ENCODE measurements around the gene JUN. TPM values are rescaled to one million over a fixed set of nuclear protein-coding genes. Genes with fewer than 3 reads are reported as not detected.
"Not testable (repeated sequence)": the region's sequence is repeated elsewhere in the genome, so short reads cannot be mapped to it uniquely, and the experiment has no call there.

Gene JUN
- total RNA-seq, 2 experiments from 2014 or later, result 12.5 to 13.2 TPM

GRCh38 chr1:58805716-58806571 lies 22.1 kb upstream of the JUN start:
- no peak for DNase-seq
- Mint-ChIP-seq H3K9me3 (no peaks in the 10 kb centered on the region), H3K36me3 (no peaks in the 10 kb centered on the region), H3K4me1 (ENCODE audit: low read depth) (no peaks in the 10 kb centered on the region), H3K4me3 (no peak overlapping the region), H3K27me3 (no peaks in the 10 kb centered on the region), H3K27ac (no peak overlapping the region)
- intact Hi-C loops (cut with micrococcal nuclease), result no loop called here
- CTCF ChIA-PET, result interaction anchor here (0.5 kb wide), 1 partner anchor 21 kb away, joined by 3 read pairs; no protein-coding TSS in a partner anchor
- POLR2A ChIA-PET, result no interaction called here

- Mint-ChIP-seq H3K36me3 (no peaks in the 10 kb centered on the region), H3K4me3 (no peak overlapping the region), H3K27me3 (no peaks in the 10 kb centered on the region), H3K27ac (no peak overlapping the region), H3K4me1 (ENCODE audit: low read depth) (no peaks in the 10 kb centered on the region), H3K9me3 (no peaks in the 10 kb centered on the region)
- intact Hi-C loops (cut with micrococcal nuclease), result no loop called here
- ChIA-PET POLR2A (no interaction called here), CTCF (no interaction called here)
- DNase-seq, result no peak
Observed at GRCh38 chr1:58804853-58805565, 21.2 kb upstream of the JUN start.

- Mint-ChIP-seq H3K4me1 (ENCODE audit: low read depth) (no peaks in the 10 kb centered on the region), H3K4me3 (no peak overlapping the region), H3K27ac (no peak overlapping the region), H3K27me3 (no peaks in the 10 kb centered on the region), H3K36me3 (no peaks in the 10 kb centered on the region), H3K9me3 (no peaks in the 10 kb centered on the region)
- no peak for DNase-seq
- ChIA-PET CTCF (interaction anchor here (1.0 kb wide), 1 partner anchor 19 kb away, joined by 3 read pairs; no protein-coding TSS in a partner anchor), POLR2A (no interaction called here)
- intact Hi-C loops (cut with micrococcal nuclease), result no loop called here
Observed at GRCh38 chr1:58803858-58804257, 20.0 kb upstream of the JUN start.

- CTCF ChIA-PET, result interaction anchor here (1.0 kb wide), 1 partner anchor 18 kb away, joined by 3 read pairs; no protein-coding TSS in a partner anchor
- intact Hi-C loops (cut with micrococcal nuclease), result no loop called here
- Mint-ChIP-seq H3K27me3 (no peaks in the 10 kb centered on the region), H3K4me1 (ENCODE audit: low read depth) (no peaks in the 10 kb centered on the region), H3K27ac (no peak overlapping the region), H3K4me3 (no peak overlapping the region), H3K9me3 (no peaks in the 10 kb centered on the region), H3K36me3 (no peaks in the 10 kb centered on the region)
- POLR2A ChIA-PET, result no interaction called here
- DNase-seq, result no peak
Observed at GRCh38 chr1:58802640-58803399, 19.0 kb upstream of the JUN start.

- H3K27ac Mint-ChIP-seq; CTCF ChIA-PET; H3K4me1 Mint-ChIP-seq (ENCODE audit: low read depth); H3K9me3 Mint-ChIP-seq; DNase-seq; H3K4me3 Mint-ChIP-seq; H3K27me3 Mint-ChIP-seq; H3K36me3 Mint-ChIP-seq; POLR2A ChIA-PET; intact Hi-C loops (cut with micrococcal nuclease): not testable (repeated sequence)
Observed at GRCh38 chr1:58801286-58801685, 17.4 kb upstream of the JUN start.

GRCh38 chr1:58799650-58800049 lies 15.8 kb upstream of the JUN start:
- no peak overlapping the region for H3K27ac Mint-ChIP-seq
- DNase-seq, result no peak
- no peaks in the 10 kb centered on the region for H3K27me3 Mint-ChIP-seq
- POLR2A ChIA-PET, result no interaction called here
- H3K4me1 Mint-ChIP-seq (ENCODE audit: low read depth), result peaks cover 8% of the 10 kb centered on the region
- no peaks in the 10 kb centered on the region for H3K36me3 Mint-ChIP-seq
- H3K4me3 Mint-ChIP-seq, result no peak overlapping the region
- H3K9me3 Mint-ChIP-seq, result no peaks in the 10 kb centered on the region
- CTCF ChIA-PET, result no interaction called here
- intact Hi-C loops (cut with micrococcal nuclease), result no loop called here

- intact Hi-C loops (cut with micrococcal nuclease), result no loop called here
- POLR2A ChIA-PET, result interaction anchor here (1.0 kb wide), 1 partner anchor 14 kb away, joined by 3 read pairs; no protein-coding TSS in a partner anchor
- CTCF ChIA-PET, result interaction anchor here (0.5 to 0.6 kb wide), 2 partner anchors 9 to 14 kb away, joined by 3 read pairs; no protein-coding TSS in a partner anchor
Observed at GRCh38 chr1:58798910-58799442, 15.1 kb upstream of the JUN start.

GRCh38 chr1:58796416-58796815 lies 12.6 kb upstream of the JUN start:
- H3K27ac Mint-ChIP-seq, result no peak overlapping the region
- no peaks in the 10 kb centered on the region for H3K27me3 Mint-ChIP-seq
- ChIA-PET CTCF (no interaction called here), POLR2A (no interaction called here)
- H3K36me3 Mint-ChIP-seq, result no peaks in the 10 kb centered on the region
- H3K4me3 Mint-ChIP-seq, result no peak overlapping the region
- peaks cover 12% of the 10 kb centered on the region for H3K4me1 Mint-ChIP-seq (ENCODE audit: low read depth)
- DNase-seq, result no peak
- intact Hi-C loops (cut with micrococcal nuclease), result no loop called here
- H3K9me3 Mint-ChIP-seq, result no peaks in the 10 kb centered on the region

More at GRCh38 chr1:58798910-58799442, 15.1 kb upstream of the JUN start:
- no peaks in the 10 kb centered on the region for H3K9me3 Mint-ChIP-seq
- no peaks in the 10 kb centered on the region for H3K27me3 Mint-ChIP-seq
- no peaks in the 10 kb centered on the region for H3K36me3 Mint-ChIP-seq
- H3K27ac Mint-ChIP-seq, result no peak overlapping the region
- no peak overlapping the region for H3K4me3 Mint-ChIP-seq
- peaks cover 12% of the 10 kb centered on the region for H3K4me1 Mint-ChIP-seq (ENCODE audit: low read depth)
- DNase-seq, result no peak

GRCh38 chr1:58794585-58794984 lies 10.7 kb upstream of the JUN start:
- ChIA-PET CTCF (no interaction called here), POLR2A (no interaction called here)
- Mint-ChIP-seq H3K9me3 (no peaks in the 10 kb centered on the region), H3K4me1 (ENCODE audit: low read depth) (peaks cover 19% of the 10 kb centered on the region), H3K27ac (no peak overlapping the region), H3K36me3 (no peaks in the 10 kb centered on the region), H3K27me3 (no peaks in the 10 kb centered on the region), H3K4me3 (no peak overlapping the region)
- intact Hi-C loops (cut with micrococcal nuclease), result no loop called here
- DNase-seq, result no peak

GRCh38 chr1:58792846-58793245 lies 9.0 kb upstream of the JUN start:
- peaks cover 4% of the 10 kb centered on the region for H3K36me3 Mint-ChIP-seq
- no peak overlapping the region for H3K27ac Mint-ChIP-seq
- no peaks in the 10 kb centered on the region for H3K27me3 Mint-ChIP-seq
- ChIA-PET CTCF (no interaction called here), POLR2A (no interaction called here)
- intact Hi-C loops (cut with micrococcal nuclease), result no loop called here
- H3K9me3 Mint-ChIP-seq, result peaks cover 12% of the 10 kb centered on the region
- no peak for DNase-seq
- H3K4me1 Mint-ChIP-seq (ENCODE audit: low read depth), result peaks cover 19% of the 10 kb centered on the region
- H3K4me3 Mint-ChIP-seq, result no peak overlapping the region

GRCh38 chr1:58791106-58791505 lies 7.3 kb upstream of the JUN start:
- ChIA-PET POLR2A (no interaction called here), CTCF (no interaction called here)
- Mint-ChIP-seq H3K27ac (no peak overlapping the region), H3K9me3 (peaks cover 12% of the 10 kb centered on the region), H3K4me1 (ENCODE audit: low read depth) (peaks cover 19% of the 10 kb centered on the region), H3K27me3 (no peaks in the 10 kb centered on the region), H3K4me3 (no peak overlapping the region), H3K36me3 (peaks cover 5% of the 10 kb centered on the region)
- DNase-seq, result no peak
- intact Hi-C loops (cut with micrococcal nuclease), result no loop called here
